HG03060 (cell line): Measurements from ENCODE around the gene DUXB.

Experiments
- ATAC-seq: cut with Tn5 transposase; IDR thresholded peaks from one replicate; pipeline ENCODE4 v1.9.1; 2021; ENCODE audit warnings: low read depth, moderate number of reproducible peaks; ENCODE audit not compliant: unreplicated experiment

The DUXB gene

GRCh38 chr16:75667503-75667902, 33.8 kb downstream of the DUXB start:
- no peak for ATAC-seq

- no peak for ATAC-seq
These were observed 40.4 kb downstream of the DUXB start for GRCh38 chr16:75660726-75661302.

GRCh38 chr16:75660321-75660720, 40.9 kb downstream of the DUXB start:
- ATAC-seq, result no peak

- no peak for ATAC-seq
These were observed 43.1 kb downstream of the DUXB start for GRCh38 chr16:75658175-75658574.

- ATAC-seq, result no peak
These were observed 47.3 kb downstream of the DUXB start for GRCh38 chr16:75653922-75654321.

- ATAC-seq, result peak; percentile 20
These were observed 52.8 kb downstream of the DUXB start for GRCh38 chr16:75648265-75649076.

- peak; percentile 76 for ATAC-seq
These were observed 53.6 kb downstream of the DUXB start, which contains the start of the genes KARS1 and TERF2IP for GRCh38 chr16:75647492-75648264. TSS of gene KARS1 (minus strand) at chr16:75647665. CDS start at chr16:75647639, 26 bp downstream. TSS of gene TERF2IP (plus strand) at chr16:75647773. CDS start at chr16:75647883, 110 bp downstream.

GRCh38 chr16:75647112-75647491, 54.2 kb downstream of the DUXB start:
- ATAC-seq, result peak; percentile 5

- no peak for ATAC-seq
These were observed 56.8 kb downstream of the DUXB start for GRCh38 chr16:75644240-75645012.
